HG03378 (cell line): Measurements from ENCODE around the gene ODAD4.

Experiments used
- ATAC-seq: cut with Tn5 transposase; IDR thresholded peaks from one replicate; pipeline ENCODE4 v1.9.1; 2021; ENCODE audit warnings: mild to moderate bottlenecking, moderate library complexity; ENCODE audit not compliant: unreplicated experiment

The ODAD4 gene

GRCh38 chr17:41937970-41938954, 7.8 kb downstream of the ODAD4 start:
- ATAC-seq: no peak

- ATAC-seq: no peak
Observed at GRCh38 chr17:41939044-41939692, 8.8 kb downstream of the ODAD4 start.

- no peak for ATAC-seq
Observed at GRCh38 chr17:41939693-41940090, 9.3 kb downstream of the ODAD4 start.

GRCh38 chr17:41941168-41941567, 10.8 kb downstream of the ODAD4 start:
- no peak for ATAC-seq

- no peak for ATAC-seq
Observed at GRCh38 chr17:41942626-41943373, 12.4 kb downstream of the ODAD4 start.

- no peak for ATAC-seq
Observed at GRCh38 chr17:41943492-41943891, 13.1 kb downstream of the ODAD4 start.

- ATAC-seq: no peak
Observed at GRCh38 chr17:41944943-41945342, 14.5 kb downstream of the ODAD4 start.

- ATAC-seq: no peak
Observed at GRCh38 chr17:41948762-41949460, 18.5 kb downstream of the ODAD4 start.

GRCh38 chr17:41956522-41956921, 26.1 kb downstream of the ODAD4 start:
- no peak for ATAC-seq

- no peak for ATAC-seq
Observed at GRCh38 chr17:41957031-41957868, 26.8 kb downstream of the ODAD4 start.

GRCh38 chr17:41957869-41958439, 27.5 kb downstream of the ODAD4 start:
- no peak for ATAC-seq

- ATAC-seq: no peak
Observed at GRCh38 chr17:41959030-41959335, 28.6 kb downstream of the ODAD4 start.

GRCh38 chr17:41959336-41960095, 29.1 kb downstream of the ODAD4 start:
- no peak for ATAC-seq

- no peak for ATAC-seq
Observed at GRCh38 chr17:41962111-41962510, 31.7 kb downstream of the ODAD4 start.

- ATAC-seq: no peak
Observed at GRCh38 chr17:41962768-41963434, 32.5 kb downstream of the ODAD4 start.

GRCh38 chr17:41965694-41966462, 35.5 kb downstream of the ODAD4 start:
- ATAC-seq: peak; percentile 35

GRCh38 chr17:41966463-41967140, 36.2 kb downstream of the ODAD4 start, which contains the start of gene CNP:
CNP (plus strand) TSS chr17:41966795; CDS start chr17:41966885, 90 bp downstream.
- no peak for ATAC-seq
